ENCODE measurements around the gene DEPDC5. TPM values are rescaled to one million over a fixed set of nuclear protein-coding genes. Genes with fewer than 3 reads are reported as not detected.
A peak's percentile ranks its signal among the peaks of the same experiment; 100 is the strongest.

Gene DEPDC5
- total and polyA plus RNA-seq, 3 experiments from 2014 or later, result 11.1 to 38.1 (median 29.1) TPM

DNA sequence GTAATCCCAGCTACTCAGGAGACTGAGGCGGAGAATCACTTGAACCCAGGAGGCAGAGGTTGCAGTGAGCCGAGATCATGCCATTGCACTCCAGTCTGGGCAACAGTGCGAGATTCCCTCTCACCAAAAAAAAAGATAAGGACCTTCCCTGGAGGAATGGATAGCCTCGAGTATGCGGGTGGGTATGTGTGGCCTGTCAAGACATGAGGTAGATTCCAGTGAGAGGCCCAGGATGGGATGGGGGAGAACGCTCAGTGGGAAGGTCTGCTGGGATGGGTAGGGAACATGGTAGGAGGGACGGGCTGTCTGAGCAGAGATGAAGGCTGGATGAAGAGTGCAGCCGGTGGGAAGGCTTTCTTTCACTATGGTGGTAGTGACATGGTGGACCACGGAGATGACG, 151.5 kb downstream of the DEPDC5 start:
- CTCF ChIA-PET, result interaction anchor here (1.1 kb wide), 1 partner anchor 14 kb away, joined by 3 read pairs; no protein-coding TSS in a partner anchor
- Histone ChIP-seq H3K27me3 (ENCODE audit: insufficient read depth, low read length, poor library complexity, severe bottlenecking) (no peaks in the 10 kb centered on the region), H3K27ac (ENCODE audit: low read depth, low read length) (no peak overlapping the region), H3K4me1 (ENCODE audit: insufficient read depth, low read length) (no peaks in the 10 kb centered on the region), H3K36me3 (ENCODE audit: insufficient read depth, low read length) (peaks cover 6% of the 10 kb centered on the region), H3K4me3 (ENCODE audit: low read length) (no peak overlapping the region), H3K9me3 (ENCODE audit: low read length) (no peaks in the 10 kb centered on the region)
- peaks cover 4 to 66% (median 14%) of the 10 kb centered on the region in 3 donors for H3K36me3 Mint-ChIP-seq
- H3K27me3 Mint-ChIP-seq, result no peaks in the 10 kb centered on the region
- H3K9me3 Mint-ChIP-seq, result no peaks in the 10 kb centered on the region
- DNase-seq, result no peak
- H3K4me1 Mint-ChIP-seq, result no peaks in the 10 kb centered on the region
- no peak overlapping the region for H3K4me3 Mint-ChIP-seq
- POLR2A ChIA-PET, result no interaction called here
- H3K27ac Mint-ChIP-seq, result no peak overlapping the region

DNA sequence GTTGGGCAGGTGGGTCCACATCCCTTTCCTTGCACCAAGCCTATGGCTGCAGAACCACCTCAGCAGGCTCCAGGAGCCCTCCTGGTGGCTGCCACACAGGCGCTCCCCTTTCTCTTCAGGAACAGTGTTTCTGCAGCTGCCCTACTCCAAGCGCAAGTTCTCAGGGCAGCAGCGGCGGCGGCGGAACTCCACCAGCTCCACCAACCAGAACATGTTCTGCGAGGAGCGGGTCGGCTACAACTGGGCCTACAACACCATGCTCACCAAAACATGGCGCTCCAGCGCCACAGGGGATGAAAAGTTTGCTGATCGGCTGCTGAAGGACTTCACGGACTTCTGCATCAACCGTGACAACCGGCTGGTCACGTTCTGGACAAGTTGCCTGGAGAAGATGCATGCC, 152.3 kb downstream of the DEPDC5 start:
- Mint-ChIP-seq H3K4me1 (no peaks in the 10 kb centered on the region), H3K27me3 (no peaks in the 10 kb centered on the region), H3K36me3 (peaks cover 4 to 68% (median 16%) of the 10 kb centered on the region in 3 donors), H3K27ac (peak overlapping the region in 1 of 8 donors; percentile 56), H3K9me3 (no peaks in the 10 kb centered on the region), H3K4me3 (no peak overlapping the region)
- no peak overlapping the region for H3K4me3 ChIP-seq (ENCODE audit: low read length)
- no peaks in the 10 kb centered on the region for H3K4me1 ChIP-seq (ENCODE audit: insufficient read depth, low read length)
- H3K36me3 ChIP-seq (ENCODE audit: insufficient read depth, low read length), result peaks cover 6% of the 10 kb centered on the region
- no peak overlapping the region for H3K27ac ChIP-seq (ENCODE audit: low read depth, low read length)
- H3K27me3 ChIP-seq (ENCODE audit: insufficient read depth, low read length, poor library complexity, severe bottlenecking), result no peaks in the 10 kb centered on the region
- H3K9me3 ChIP-seq (ENCODE audit: low read length), result no peaks in the 10 kb centered on the region
- no peak for DNase-seq
- ChIA-PET POLR2A (no interaction called here), CTCF (no interaction called here)

DNA sequence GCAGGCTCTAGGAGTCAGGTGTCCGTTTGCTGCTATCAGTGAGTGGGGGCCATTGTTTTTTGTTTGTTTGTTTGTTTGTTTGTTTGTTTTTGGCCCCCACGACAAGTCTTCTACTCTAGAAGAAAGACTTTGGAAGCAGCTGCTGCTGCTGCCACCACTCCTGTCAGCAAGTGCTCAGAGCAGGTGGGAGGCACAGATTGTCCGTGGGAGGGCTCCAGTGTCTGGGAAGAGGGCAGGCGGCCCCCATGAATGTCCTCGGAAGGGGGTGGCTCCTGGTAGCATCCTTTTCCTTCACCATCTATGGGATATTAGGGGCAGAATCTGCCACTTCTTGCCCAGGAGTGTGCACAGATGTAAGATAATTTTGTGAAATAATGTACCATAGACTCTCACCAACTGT, 152.8 kb downstream of the DEPDC5 start:
- H3K36me3 ChIP-seq (ENCODE audit: insufficient read depth, low read length), result peaks cover 2% of the 10 kb centered on the region
- H3K36me3 Mint-ChIP-seq, result peaks cover 4 to 65% (median 16%) of the 10 kb centered on the region in 3 donors

DNA sequence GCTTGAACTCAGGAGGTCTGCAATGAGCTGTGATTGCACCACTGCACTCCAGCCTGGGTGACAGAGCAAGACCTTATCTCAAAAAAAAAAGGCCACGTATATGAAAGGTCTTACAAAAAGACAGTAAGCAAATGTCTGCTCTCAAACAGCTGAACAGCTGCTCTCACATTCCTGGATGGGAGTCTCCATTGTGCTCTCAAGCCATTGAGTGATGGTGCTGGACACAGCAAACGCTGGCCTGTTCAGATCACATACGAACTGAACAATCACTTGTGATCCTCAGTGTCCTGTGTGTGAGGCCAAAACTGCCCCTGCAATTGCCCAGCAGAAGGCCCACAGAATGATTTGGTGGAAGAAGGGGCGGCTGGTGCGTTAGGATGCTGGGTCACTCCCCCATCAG, 156.2 kb downstream of the DEPDC5 start:
- no peaks in the 10 kb centered on the region for H3K9me3 Mint-ChIP-seq
- no peaks in the 10 kb centered on the region for H3K4me1 Mint-ChIP-seq
- H3K27ac ChIP-seq (ENCODE audit: low read depth, low read length), result no peak overlapping the region
- no peaks in the 10 kb centered on the region for H3K4me1 ChIP-seq (ENCODE audit: insufficient read depth, low read length)
- ChIA-PET CTCF (no interaction called here), POLR2A (no interaction called here)
- H3K27ac Mint-ChIP-seq, result no peak overlapping the region
- H3K4me3 Mint-ChIP-seq, result no peak overlapping the region
- H3K4me3 ChIP-seq (ENCODE audit: low read length), result no peak overlapping the region
- no peaks in the 10 kb centered on the region for H3K36me3 ChIP-seq (ENCODE audit: insufficient read depth, low read length)
- peaks cover 0 to 2% of the 10 kb centered on the region in 2 donors for H3K27me3 Mint-ChIP-seq
- DNase-seq, result no peak
- H3K27me3 ChIP-seq (ENCODE audit: insufficient read depth, low read length, poor library complexity, severe bottlenecking), result no peaks in the 10 kb centered on the region
- no peaks in the 10 kb centered on the region for H3K9me3 ChIP-seq (ENCODE audit: low read length)
- peaks cover 4 to 42% (median 12%) of the 10 kb centered on the region in 3 donors for H3K36me3 Mint-ChIP-seq

More for the DNA sequence above, 152.8 kb downstream of the DEPDC5 start:
- Histone ChIP-seq H3K27me3 (ENCODE audit: insufficient read depth, low read length, poor library complexity, severe bottlenecking) (no peaks in the 10 kb centered on the region), H3K27ac (ENCODE audit: low read depth, low read length) (no peak overlapping the region), H3K4me1 (ENCODE audit: insufficient read depth, low read length) (no peaks in the 10 kb centered on the region), H3K4me3 (ENCODE audit: low read length) (no peak overlapping the region), H3K9me3 (ENCODE audit: low read length) (no peaks in the 10 kb centered on the region)
- Mint-ChIP-seq H3K4me3 (no peak overlapping the region), H3K27ac (peak overlapping the region in 1 of 8 donors; percentile 56), H3K9me3 (no peaks in the 10 kb centered on the region), H3K4me1 (no peaks in the 10 kb centered on the region), H3K27me3 (no peaks in the 10 kb centered on the region)
- ChIA-PET POLR2A (no interaction called here), CTCF (interaction anchor here (0.9 kb wide), 1 partner anchor 64 kb away, joined by 5 read pairs; no protein-coding TSS in a partner anchor)
- DNase-seq, result no peak

DNA sequence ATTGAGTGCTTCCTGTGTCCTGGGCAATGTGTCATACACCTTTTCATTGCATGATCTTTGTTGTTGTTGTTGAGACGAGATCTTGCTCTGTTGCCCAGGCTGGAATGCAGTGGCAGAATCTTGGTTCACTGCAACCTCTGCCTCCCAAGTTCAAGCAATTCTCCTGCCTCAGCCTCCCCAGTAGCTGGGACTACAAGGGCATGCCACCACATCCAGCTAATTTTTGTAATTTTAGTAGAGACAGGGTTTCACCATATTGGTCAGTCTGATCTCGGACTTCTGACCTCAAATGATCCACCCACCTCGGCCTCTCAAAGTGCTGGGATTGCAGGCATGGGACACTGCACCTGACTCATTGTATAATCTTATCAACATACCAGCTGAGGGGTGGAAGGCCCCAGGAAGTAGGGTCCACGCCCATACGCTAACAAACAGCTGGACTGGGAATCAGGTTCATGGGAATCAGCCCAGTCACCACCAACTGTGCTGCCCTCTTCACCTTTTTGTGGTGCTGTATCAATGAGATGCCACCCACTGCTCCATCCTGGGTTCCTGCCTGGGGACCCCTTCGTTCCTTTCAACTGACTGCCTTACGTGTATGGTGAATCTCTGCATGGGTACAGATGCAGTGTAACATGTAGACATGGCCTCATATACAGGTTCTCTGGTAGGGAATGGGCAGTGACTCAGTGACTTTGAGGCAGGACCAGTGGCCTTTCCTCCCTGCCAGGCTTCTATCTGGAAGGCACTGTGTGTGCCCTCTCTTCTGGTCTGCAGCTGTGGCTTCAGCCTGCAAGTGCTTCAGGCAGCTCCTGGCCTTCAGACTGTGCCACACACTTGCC, 158.0 kb downstream of the DEPDC5 start:
- no peaks in the 10 kb centered on the region for H3K4me1 ChIP-seq (ENCODE audit: insufficient read depth, low read length)
- no peaks in the 10 kb centered on the region for H3K9me3 ChIP-seq (ENCODE audit: low read length)
- H3K27ac ChIP-seq (ENCODE audit: low read depth, low read length), result no peak overlapping the region
- H3K27me3 ChIP-seq (ENCODE audit: insufficient read depth, low read length, poor library complexity, severe bottlenecking), result no peaks in the 10 kb centered on the region
- Mint-ChIP-seq H3K27ac (peak overlapping the region in 1 of 8 donors; percentile 33), H3K4me3 (no peak overlapping the region), H3K27me3 (peaks cover 0 to 2% of the 10 kb centered on the region in 2 donors), H3K9me3 (no peaks in the 10 kb centered on the region), H3K36me3 (peaks cover 0 to 26% (median 8%) of the 10 kb centered on the region in 3 donors), H3K4me1 (peaks cover 0 to 3% (median 2%) of the 10 kb centered on the region in 3 donors)
- ChIA-PET CTCF (no interaction called here), POLR2A (no interaction called here)
- no peak for DNase-seq
- no peaks in the 10 kb centered on the region for H3K36me3 ChIP-seq (ENCODE audit: insufficient read depth, low read length)
- no peak overlapping the region for H3K4me3 ChIP-seq (ENCODE audit: low read length)

DNA sequence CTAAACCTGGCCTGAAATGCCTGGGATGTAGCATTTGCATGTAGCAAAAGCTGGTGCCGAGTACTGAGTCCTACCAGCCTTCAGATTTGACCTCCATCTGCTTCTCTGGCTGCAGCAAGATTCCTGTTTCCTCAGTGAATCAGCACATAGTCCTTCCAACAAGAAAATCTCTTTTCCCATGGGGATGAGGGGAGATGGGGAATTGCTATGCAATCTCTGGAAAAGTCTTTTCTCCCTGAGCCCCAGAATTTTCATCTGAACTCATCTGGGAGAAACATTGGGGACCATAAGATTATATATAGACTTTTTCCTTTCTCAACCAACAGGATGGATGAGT, 158.6 kb downstream of the DEPDC5 start:
- no peak overlapping the region for H3K27ac Mint-ChIP-seq

DNA sequence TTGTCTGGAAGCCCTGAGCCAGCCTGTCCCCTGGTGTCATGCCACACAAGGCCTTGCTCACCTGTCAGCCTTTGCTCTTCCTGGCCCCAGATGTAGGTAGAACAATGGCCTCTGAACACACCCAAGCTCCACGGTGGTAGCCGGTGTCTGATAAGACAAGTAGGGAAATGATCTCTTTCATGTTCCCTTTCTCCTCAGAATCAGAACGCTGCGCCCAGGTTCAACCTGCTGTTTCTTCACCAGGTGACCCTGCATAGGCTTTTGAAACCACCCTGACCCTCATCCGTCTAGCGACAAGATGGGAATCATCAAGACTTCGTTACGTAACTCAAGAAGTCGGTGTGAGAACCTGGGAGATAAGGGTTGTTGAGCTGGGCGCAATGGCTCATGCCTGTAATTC, 161.8 kb downstream of the DEPDC5 start:
- H3K27ac ChIP-seq (ENCODE audit: low read depth, low read length), result no peak overlapping the region
- no peaks in the 10 kb centered on the region for H3K4me1 ChIP-seq (ENCODE audit: insufficient read depth, low read length)
- Mint-ChIP-seq H3K27me3 (peaks cover 0 to 2% of the 10 kb centered on the region in 2 donors), H3K4me3 (no peak overlapping the region), H3K9me3 (no peaks in the 10 kb centered on the region), H3K36me3 (peaks cover 0 to 3% (median 0%) of the 10 kb centered on the region in 3 donors), H3K27ac (no peak overlapping the region), H3K4me1 (peaks cover 7 to 13% (median 9%) of the 10 kb centered on the region in 3 donors)
- H3K9me3 ChIP-seq (ENCODE audit: low read length), result no peaks in the 10 kb centered on the region
- no peak overlapping the region for H3K4me3 ChIP-seq (ENCODE audit: low read length)
- ChIA-PET CTCF (no interaction called here), POLR2A (interaction anchor here (0.8 kb wide), 1 partner anchor 83 kb away, joined by 3 read pairs; no protein-coding TSS in a partner anchor)
- DNase-seq, result no peak
- no peaks in the 10 kb centered on the region for H3K27me3 ChIP-seq (ENCODE audit: insufficient read depth, low read length, poor library complexity, severe bottlenecking)
- H3K36me3 ChIP-seq (ENCODE audit: insufficient read depth, low read length), result no peaks in the 10 kb centered on the region

More for the DNA sequence above, 158.6 kb downstream of the DEPDC5 start:
- Mint-ChIP-seq H3K9me3 (no peaks in the 10 kb centered on the region), H3K4me1 (peaks cover 2 to 7% (median 4%) of the 10 kb centered on the region in 3 donors), H3K27me3 (peaks cover 0 to 2% of the 10 kb centered on the region in 2 donors), H3K4me3 (no peak overlapping the region), H3K36me3 (peaks cover 0 to 22% (median 8%) of the 10 kb centered on the region in 3 donors)
- no peak for DNase-seq
- no peak overlapping the region for H3K4me3 ChIP-seq (ENCODE audit: low read length)
- H3K27ac ChIP-seq (ENCODE audit: low read depth, low read length), result no peak overlapping the region
- no peaks in the 10 kb centered on the region for H3K4me1 ChIP-seq (ENCODE audit: insufficient read depth, low read length)
- POLR2A ChIA-PET, result interaction anchor here (0.6 kb wide), 2 partner anchors 11 to 33 kb away, joined by 3 read pairs; no protein-coding TSS in a partner anchor
- CTCF ChIA-PET, result no interaction called here
- H3K9me3 ChIP-seq (ENCODE audit: low read length), result no peaks in the 10 kb centered on the region
- no peaks in the 10 kb centered on the region for H3K36me3 ChIP-seq (ENCODE audit: insufficient read depth, low read length)
- no peaks in the 10 kb centered on the region for H3K27me3 ChIP-seq (ENCODE audit: insufficient read depth, low read length, poor library complexity, severe bottlenecking)

DNA sequence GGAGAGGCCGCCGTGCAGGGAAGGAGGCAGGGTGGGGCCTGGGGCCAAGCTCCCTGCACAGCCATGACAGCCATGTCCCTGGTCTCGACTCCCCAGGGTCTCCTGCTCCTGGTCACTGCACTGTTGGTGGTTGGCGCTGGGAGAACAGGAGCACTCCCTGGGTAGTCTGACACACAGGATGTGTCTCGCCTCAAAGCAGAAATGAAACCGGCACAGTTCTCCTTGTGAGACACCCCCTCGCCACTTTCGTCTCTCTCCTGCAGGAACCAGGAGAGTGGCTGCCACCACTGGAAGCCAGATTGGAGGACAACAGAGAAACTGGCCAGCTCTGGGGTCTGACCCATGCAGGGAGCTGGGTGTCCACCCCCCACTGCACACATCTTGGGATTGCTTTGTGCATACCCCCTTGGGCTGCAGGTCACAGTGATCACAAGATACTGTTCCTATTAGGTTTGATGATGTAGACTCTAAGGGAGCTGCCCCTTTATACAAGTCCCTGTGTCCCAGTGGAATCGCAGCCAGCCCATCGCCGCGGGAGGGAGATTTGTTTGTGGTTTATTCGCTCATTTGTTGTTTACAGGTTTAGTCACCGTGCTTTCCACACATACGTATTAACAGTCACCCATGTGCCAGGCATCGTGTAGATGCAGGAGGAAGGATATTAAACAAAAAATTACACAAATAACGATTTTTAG, 163.6 kb downstream of the DEPDC5 start:
- Mint-ChIP-seq H3K36me3 (no peaks in the 10 kb centered on the region), H3K27ac (peak overlapping the region in 3 of 8 donors; percentile 11 to 78 (median 30)), H3K4me1 (peaks cover 7 to 13% (median 9%) of the 10 kb centered on the region in 3 donors), H3K27me3 (no peaks in the 10 kb centered on the region), H3K4me3 (peak overlapping the region in 5 of 7 donors; percentile 8 to 68 (median 53)), H3K9me3 (no peaks in the 10 kb centered on the region)
- CTCF ChIA-PET, result interaction anchor here (1.2 kb wide), 1 partner anchor 31 kb away, joined by 3 read pairs; no protein-coding TSS in a partner anchor
- Histone ChIP-seq H3K27ac (ENCODE audit: low read depth, low read length) (no peak overlapping the region), H3K9me3 (ENCODE audit: low read length) (no peaks in the 10 kb centered on the region), H3K4me3 (ENCODE audit: low read length) (no peak overlapping the region), H3K36me3 (ENCODE audit: insufficient read depth, low read length) (no peaks in the 10 kb centered on the region), H3K4me1 (ENCODE audit: insufficient read depth, low read length) (no peaks in the 10 kb centered on the region), H3K27me3 (ENCODE audit: insufficient read depth, low read length, poor library complexity, severe bottlenecking) (no peaks in the 10 kb centered on the region)
- POLR2A ChIA-PET, result no interaction called here
- no peak for DNase-seq

Data from CD8-positive, alpha-beta memory T cell (primary cell).